Measurements from ENCODE around the gene COL2A1.

The COL2A1 gene

GRCh38 chr12:47945341-47945728 is 58.9 kb downstream of the COL2A1 start (continued):
- no peak for TF ChIP-seq CREB5 (CRISPR knock-in tag; IDR thresholded peaks at IDR 0.05; ENCODE audit: low read depth)

GRCh38 chr12:47944685-47945340 is 59.5 kb downstream of the COL2A1 start:
- TF ChIP-seq CREB5 (CRISPR knock-in tag; IDR thresholded peaks at IDR 0.05; ENCODE audit: low read depth) (no peak), ISL1 (CRISPR knock-in tag; IDR thresholded peaks at IDR 0.05) (no peak), PATZ1 (CRISPR knock-in tag; IDR thresholded peaks at IDR 0.05; ENCODE audit: borderline replicate concordance) (no peak), CSRNP3 (CRISPR knock-in tag; IDR thresholded peaks at IDR 0.05) (no peak), ZFP3 (CRISPR knock-in tag; IDR thresholded peaks at IDR 0.05) (no peak), GLIS3 (CRISPR knock-in tag; IDR thresholded peaks at IDR 0.05) (no peak), ZNF70 (CRISPR knock-in tag; IDR thresholded peaks at IDR 0.05) (no peak), POU6F1 (CRISPR knock-in tag; IDR thresholded peaks at IDR 0.05; ENCODE audit: borderline replicate concordance, low read depth) (no peak), TCF4 (CRISPR knock-in tag; IDR thresholded peaks at IDR 0.05; ENCODE audit: borderline replicate concordance) (no peak), RARB (CRISPR knock-in tag; IDR thresholded peaks at IDR 0.05) (no peak), TSHZ2 (CRISPR knock-in tag; IDR thresholded peaks at IDR 0.05) (no peak), ZNF8 (CRISPR knock-in tag; IDR thresholded peaks at IDR 0.05) (no peak), TOX (CRISPR knock-in tag; IDR thresholded peaks at IDR 0.05; ENCODE audit: borderline replicate concordance) (no peak), ZC3H10 (CRISPR knock-in tag; IDR thresholded peaks at IDR 0.05) (no peak), OSR1 (CRISPR knock-in tag; IDR thresholded peaks at IDR 0.05) (no peak), BACH2 (CRISPR knock-in tag; IDR thresholded peaks at IDR 0.05; ENCODE audit: borderline replicate concordance) (no peak), SNAI2 (CRISPR knock-in tag; IDR thresholded peaks at IDR 0.05) (no peak)
- ATAC-seq = no peak

- TF ChIP-seq ISL1 (CRISPR knock-in tag; IDR thresholded peaks at IDR 0.05) = no peak
- no peak for TF ChIP-seq ZNF70 (CRISPR knock-in tag; IDR thresholded peaks at IDR 0.05)
- no peak for TF ChIP-seq ZNF565 (CRISPR knock-in tag; conservative IDR thresholded peaks at IDR 0.05; ENCODE audit: low read depth)
- no peak for TF ChIP-seq POU6F1 (CRISPR knock-in tag; IDR thresholded peaks at IDR 0.05; ENCODE audit: borderline replicate concordance, low read depth)
- no peak for TF ChIP-seq PPARA (CRISPR knock-in tag; IDR thresholded peaks at IDR 0.05; ENCODE audit: borderline replicate concordance)
- no peak for TF ChIP-seq ZFP3 (CRISPR knock-in tag; IDR thresholded peaks at IDR 0.05)
- no peak for TF ChIP-seq RARB (CRISPR knock-in tag; IDR thresholded peaks at IDR 0.05)
- TF ChIP-seq ZFP30 (CRISPR knock-in tag; IDR thresholded peaks at IDR 0.05) = no peak
- no peak for TF ChIP-seq TCF4 (CRISPR knock-in tag; IDR thresholded peaks at IDR 0.05; ENCODE audit: borderline replicate concordance)
- no peak for ATAC-seq
Observed at GRCh38 chr12:47943623-47944340, 60.5 kb downstream of the COL2A1 start.
